H9 (cell line): Measurements from ENCODE around the gene SCRN2. TPM values are rescaled to one million over a fixed set of nuclear protein-coding genes. Genes with fewer than 3 reads are reported as not detected.

Experiments
- DNase-seq: peaks from one replicate; pipeline ENCODE4 v3.0.0-alpha.2; 2017
- H2AFZ ChIP-seq: one replicate; pipeline ENCODE4 v1.6.1; 2013; ENCODE audit warnings: mild to moderate bottlenecking, low read length, control low read depth, moderate library complexity
- H2AK5ac ChIP-seq: 2 replicates; pipeline ENCODE4 v1.6.1; 2013; ENCODE audit warnings: low read length, control low read depth, mixed read lengths; ENCODE audit not compliant: insufficient read length
- H2BK120ac ChIP-seq: one replicate; pipeline ENCODE4 v1.6.1; 2013; ENCODE audit warnings: low read depth, mild to moderate bottlenecking, low read length, control low read depth, inconsistent platforms; ENCODE audit not compliant: poor library complexity, severe bottlenecking
- H2BK12ac ChIP-seq: 2 replicates; pipeline ENCODE4 v1.6.1; 2013; ENCODE audit warnings: low read length, control low read depth, mixed read lengths, low read depth; ENCODE audit not compliant: insufficient read length
- H2BK15ac ChIP-seq: 2 replicates; pipeline ENCODE4 v1.6.1; 2013; ENCODE audit warnings: low read depth, low read length, control low read depth
- H2BK20ac ChIP-seq: one replicate; pipeline ENCODE4 v1.6.1; 2013; ENCODE audit warnings: low read depth, mild to moderate bottlenecking, low read length, control low read depth, inconsistent platforms; ENCODE audit not compliant: poor library complexity, severe bottlenecking
- H2BK5ac ChIP-seq: 2 replicates; pipeline ENCODE4 v1.6.1; 2013; ENCODE audit warnings: low read length, control low read depth, mixed read lengths; ENCODE audit not compliant: insufficient read length
- H3K14ac ChIP-seq: 2 replicates; pipeline ENCODE4 v1.6.1; 2013; ENCODE audit warnings: low read length, control low read depth; ENCODE audit not compliant: insufficient read depth
- H3K18ac ChIP-seq: 2 replicates; pipeline ENCODE4 v1.6.1; 2013; ENCODE audit warnings: low read depth, mild to moderate bottlenecking, mixed read lengths, low read length, control low read depth; ENCODE audit not compliant: insufficient read length
- H3K23ac ChIP-seq: 2 replicates; pipeline ENCODE4 v1.6.1; 2013; ENCODE audit warnings: low read length, control low read depth, mixed read lengths, low read depth; ENCODE audit not compliant: insufficient read length
- H3K23me2 ChIP-seq: 2 replicates; pipeline ENCODE4 v1.6.1; 2013; ENCODE audit warnings: low read depth, mild to moderate bottlenecking, mixed read lengths, low read length, control low read depth; ENCODE audit not compliant: insufficient read length, poor library complexity, severe bottlenecking
- H3K27ac ChIP-seq: 2 replicates; pipeline ENCODE4 v1.5.1; 2013; ENCODE audit warnings: low read length, control low read depth, mixed read lengths, low read depth; ENCODE audit not compliant: insufficient read length
- H3K27me3 ChIP-seq: 2 replicates; pipeline ENCODE4 v1.6.1; 2013; ENCODE audit warnings: low read length, control low read depth, inconsistent platforms; ENCODE audit not compliant: insufficient read depth
- H3K4ac ChIP-seq: 2 replicates; pipeline ENCODE4 v1.6.1; 2013; ENCODE audit warnings: low read depth, mild to moderate bottlenecking, control low read depth, inconsistent platforms, low read length, moderate library complexity
- H3K4me1 ChIP-seq: 2 replicates; pipeline ENCODE4 v1.6.1; 2013; ENCODE audit warnings: low read length, control low read depth, inconsistent platforms; ENCODE audit not compliant: insufficient read depth
- H3K4me2 ChIP-seq: 2 replicates; pipeline ENCODE4 v1.6.1; 2013; ENCODE audit warnings: low read length, control low read depth, mixed read lengths; ENCODE audit not compliant: insufficient read length, insufficient read depth
- H3K56ac ChIP-seq: 2 replicates; pipeline ENCODE4 v1.6.1; 2013; ENCODE audit warnings: low read depth, mild to moderate bottlenecking, mixed read lengths, low read length, control low read depth; ENCODE audit not compliant: insufficient read length
- H3K79me1 ChIP-seq: 2 replicates; pipeline ENCODE4 v1.6.1; 2013; ENCODE audit warnings: low read depth, mild to moderate bottlenecking, moderate library complexity, low read length, control low read depth, inconsistent platforms; ENCODE audit not compliant: insufficient read depth, poor library complexity, severe bottlenecking
- H3K79me2 ChIP-seq: 2 replicates; pipeline ENCODE4 v1.6.1; 2013; ENCODE audit warnings: low read length, control low read depth, inconsistent platforms; ENCODE audit not compliant: insufficient read depth
- H3K9ac ChIP-seq: 2 replicates; pipeline ENCODE4 v1.6.1; 2013; ENCODE audit warnings: low read length, control low read depth, mixed read lengths; ENCODE audit not compliant: insufficient read length; ENCODE audit errors: extremely low read depth
- H3K9me3 ChIP-seq: one replicate; pipeline ENCODE4 v1.6.1; 2013; ENCODE audit warnings: low read depth, low read length, inconsistent platforms; ENCODE audit not compliant: control insufficient read depth
- H3T11ph ChIP-seq: one replicate; pipeline ENCODE4 v1.6.1; 2013; ENCODE audit warnings: mild to moderate bottlenecking, low read length, control low read depth, inconsistent platforms
- H4K20me1 ChIP-seq: one replicate; pipeline ENCODE4 v1.6.1; 2013; ENCODE audit not compliant: control insufficient read depth, insufficient read length, insufficient read depth
- H4K5ac ChIP-seq: 2 replicates; pipeline ENCODE4 v1.6.1; 2013; ENCODE audit warnings: low read depth, mild to moderate bottlenecking, mixed read lengths, low read length, control low read depth; ENCODE audit not compliant: insufficient read length
- H4K8ac ChIP-seq: replicated peaks from 2 replicates; pipeline ENCODE4 v1.6.1; 2013; ENCODE audit warnings: low read length, control low read depth, mixed read lengths, low read depth; ENCODE audit not compliant: insufficient read length
- H4K91ac ChIP-seq: 2 replicates; pipeline ENCODE4 v1.6.1; 2013; ENCODE audit warnings: low read depth, mild to moderate bottlenecking, moderate library complexity, mixed read lengths, low read length, control low read depth; ENCODE audit not compliant: insufficient read length
- H3K27ac Mint-ChIP-seq, 3 experiments: 2 replicates in 2 of 3; 3 replicates in 1 of 3; pipeline ENCODE4 v1.8.0; 2020 to 2021; ENCODE audit warnings: mixed read lengths in 3 of 3, mild to moderate bottlenecking in 1 of 3, moderate library complexity in 1 of 3
- H3K27me3 Mint-ChIP-seq: 2 replicates; pipeline ENCODE4 v1.8.0; 2021; ENCODE audit warnings: low read depth, mild to moderate bottlenecking, moderate library complexity, mixed read lengths
- H3K36me3 Mint-ChIP-seq, 3 experiments: 2 replicates in 2 of 3; 3 replicates in 1 of 3; pipeline ENCODE4 v1.8.0; 2020 to 2021; ENCODE audit warnings: low read depth in 3 of 3, mixed read lengths in 3 of 3; ENCODE audit not compliant: insufficient read depth in 1 of 3
- H3K4me1 Mint-ChIP-seq, 2 experiments: 2 replicates each; pipeline ENCODE4 v1.8.0; 2020; ENCODE audit warnings: mixed read lengths in 2 of 2
- H3K4me3 Mint-ChIP-seq, 2 experiments: 2 replicates in 1 of 2; 3 replicates in 1 of 2; pipeline ENCODE4 v1.8.0; 2020 to 2021; ENCODE audit warnings: mild to moderate bottlenecking in 2 of 2, mixed read lengths in 2 of 2, moderate library complexity in 1 of 2
- H3K9me3 Mint-ChIP-seq, 2 experiments: 2 replicates in 1 of 2; 3 replicates in 1 of 2; pipeline ENCODE4 v1.8.0; 2020; ENCODE audit warnings: mild to moderate bottlenecking in 2 of 2, mixed read lengths in 2 of 2, moderate library complexity in 1 of 2
- CTCF ChIP-seq: fragments of 200-600 bp; sonication (generic); conservative IDR thresholded peaks from 3 replicates; pipeline ENCODE4 v1.8.0; 2021; ENCODE audit warnings: antibody characterized with exemption, mild to moderate bottlenecking
- WGBS: extraction: QIAGEN DNeasy Blood & Tissue Kit; methylation state at CpG from one replicate; pipeline ENCODE4 v1.1.7; 2013; ENCODE audit warnings: missing lambda C conversion rate, low lambda C conversion rate, mixed read lengths; ENCODE audit not compliant: insufficient read length; ENCODE audit errors: extremely low coverage; 5-methylcytosine and 5-hydroxymethylcytosine counted together
- total RNA-seq: library from RNA; stranded (reverse); gene quantifications from 2 replicates; pipeline ENCODE4 v1.2.1, GENCODE V29; 2021

The SCRN2 gene
- total RNA-seq, 1 experiment from 2014 or later, result 34.0 TPM

- no peak overlapping the region for H3T11ph ChIP-seq
- TF ChIP-seq CTCF, result no peak
- H3K23me2 ChIP-seq, result peaks cover 20% of the 10 kb centered on the region
- no peak overlapping the region for H3K4me2 ChIP-seq
- no peak overlapping the region for H2BK20ac ChIP-seq
- no peak overlapping the region for H2AK5ac ChIP-seq
- no peak for DNase-seq
- H2BK5ac ChIP-seq, result no peak overlapping the region
- no peak overlapping the region for H3K4ac ChIP-seq
- H4K8ac ChIP-seq, result no peak overlapping the region
- H3K14ac ChIP-seq, result no peak overlapping the region
- H3K9me3 ChIP-seq, result no peaks in the 10 kb centered on the region
- no CpG with 5 or more reads among the region's 5 CpGs for WGBS
- H3K9me3 Mint-ChIP-seq, result no peaks in the 10 kb centered on the region; a peak in 2 of 5 replicates
- H4K91ac ChIP-seq, result no peak overlapping the region
- no peak overlapping the region for H3K27ac ChIP-seq
- no peak overlapping the region for H3K56ac ChIP-seq
- no peak overlapping the region for H3K27ac Mint-ChIP-seq
- H2BK12ac ChIP-seq, result no peak overlapping the region
- H3K4me1 Mint-ChIP-seq, result peaks cover 40 to 53% of the 10 kb centered on the region in 2 experiments
- peaks cover 90% of the 10 kb centered on the region for H3K27me3 Mint-ChIP-seq
- no peak overlapping the region for H4K5ac ChIP-seq
- H2BK15ac ChIP-seq, result no peak overlapping the region
- H3K4me3 Mint-ChIP-seq, result no peak overlapping the region
- H2AFZ ChIP-seq, result no peak overlapping the region
- no peak overlapping the region for H3K18ac ChIP-seq
- no peak overlapping the region for H2BK120ac ChIP-seq
- no peak overlapping the region for H3K23ac ChIP-seq
- H4K20me1 ChIP-seq, result no peaks in the 10 kb centered on the region
- peaks cover 7% of the 10 kb centered on the region for H3K4me1 ChIP-seq
- H3K9ac ChIP-seq, result no peak overlapping the region
- no peaks in the 10 kb centered on the region for H3K79me2 ChIP-seq
- peaks cover 0 to 2% (median 0%) of the 10 kb centered on the region in 3 experiments; a peak in 1 of 7 replicates for H3K36me3 Mint-ChIP-seq
- no peaks in the 10 kb centered on the region for H3K79me1 ChIP-seq
- peaks cover 47% of the 10 kb centered on the region for H3K27me3 ChIP-seq
Measured at GRCh38 chr17:47853616-47854015, 12.5 kb upstream of the SCRN2 start.
